GM19035 (cell line): ENCODE results near the gene HELZ.
"Not testable (repeated sequence)": the region's sequence is repeated elsewhere in the genome, so short reads cannot be mapped to it uniquely, and the experiment has no call there.

Experiments used
- ATAC-seq: cut with Tn5 transposase; IDR thresholded peaks from one replicate; pipeline ENCODE4 v1.9.1; 2021; ENCODE audit not compliant: unreplicated experiment

The HELZ gene

GRCh38 chr17:67229109-67229955 lies 15.7 kb downstream of the HELZ start:
- no peak for ATAC-seq

GRCh38 chr17:67227488-67227887 lies 17.5 kb downstream of the HELZ start:
- ATAC-seq = no peak

- no peak for ATAC-seq
Observed at GRCh38 chr17:67225316-67225715, 19.7 kb downstream of the HELZ start.

- ATAC-seq = no peak
Observed at GRCh38 chr17:67224736-67225135, 20.3 kb downstream of the HELZ start.

GRCh38 chr17:67223924-67224323 lies 21.1 kb downstream of the HELZ start:
- no peak for ATAC-seq

GRCh38 chr17:67221062-67221998 lies 23.7 kb downstream of the HELZ start:
- ATAC-seq = no peak

- ATAC-seq = no peak
Observed at GRCh38 chr17:67218385-67218950, 26.5 kb downstream of the HELZ start.

GRCh38 chr17:67217446-67217845 lies 27.6 kb downstream of the HELZ start:
- ATAC-seq = no peak

- no peak for ATAC-seq
Observed at GRCh38 chr17:67216578-67217320, 28.2 kb downstream of the HELZ start.

GRCh38 chr17:67215991-67216421 lies 29.0 kb downstream of the HELZ start:
- no peak for ATAC-seq

- no peak for ATAC-seq
Observed at GRCh38 chr17:67212714-67213417, 32.1 kb downstream of the HELZ start.

GRCh38 chr17:67212231-67212630 lies 32.8 kb downstream of the HELZ start:
- no peak for ATAC-seq

- ATAC-seq = no peak
Observed at GRCh38 chr17:67211742-67212141, 33.3 kb downstream of the HELZ start.

- ATAC-seq = no peak
Observed at GRCh38 chr17:67210915-67211314, 34.1 kb downstream of the HELZ start.

GRCh38 chr17:67208232-67208631 lies 36.8 kb downstream of the HELZ start:
- ATAC-seq = no peak

GRCh38 chr17:67203818-67204217 lies 41.2 kb downstream of the HELZ start:
- no peak for ATAC-seq

- ATAC-seq = no peak
Observed at GRCh38 chr17:67202503-67202902, 42.5 kb downstream of the HELZ start.

- no peak for ATAC-seq
Observed at GRCh38 chr17:67200727-67201301, 44.2 kb downstream of the HELZ start.

GRCh38 chr17:67198131-67198530 lies 46.9 kb downstream of the HELZ start:
- no peak for ATAC-seq

- ATAC-seq = not testable (repeated sequence)
Observed at GRCh38 chr17:67197023-67197422, 48.0 kb downstream of the HELZ start.
